Cardiac muscle cell (in vitro differentiated cells and primary cell): ENCODE results near the gene BBS10. TPM values are rescaled to one million over a fixed set of nuclear protein-coding genes. Genes with fewer than 3 reads are reported as not detected.
"Not testable (repeated sequence)": the region's sequence is repeated elsewhere in the genome, so short reads cannot be mapped to it uniquely, and the experiment has no call there.

Source experiments
- DNase-seq, 2 donors: peaks; one replicate each; pipeline versions ENCODE4 v3.0.0 to v3.0.0-alpha.2; 2010 to 2017; ENCODE audit warnings: low read depth in 1 of 2, low spot score in 1 of 2
- H3K27ac ChIP-seq: fragments of 200-600 bp; sonication (generic); 2 replicates; pipeline ENCODE4 v1.5.1; 2016
- H3K27me3 ChIP-seq: fragments of 200-600 bp; sonication (generic); 2 replicates; pipeline ENCODE4 v1.6.0; 2016; ENCODE audit warnings: control low read depth
- H3K36me3 ChIP-seq: fragments of 200-600 bp; sonication (generic); 2 replicates; pipeline ENCODE4 v1.5.1; 2016; ENCODE audit warnings: control low read depth
- H3K4me1 ChIP-seq: fragments of 200-600 bp; sonication (generic); 2 replicates; pipeline ENCODE4 v1.8.1; 2017; ENCODE audit warnings: low read depth, mild to moderate bottlenecking, mixed run types
- H3K4me3 ChIP-seq: fragments of 200-600 bp; sonication (generic); 2 replicates; pipeline ENCODE4 v1.5.1; 2016; ENCODE audit warnings: mild to moderate bottlenecking
- H3K9me3 ChIP-seq: fragments of 200-600 bp; sonication (generic); 2 replicates; pipeline ENCODE4 v1.5.1; 2017; ENCODE audit warnings: low read depth, mild to moderate bottlenecking, control low read depth
- CTCF ChIP-seq: IDR thresholded peaks from 2 replicates; pipeline ENCODE4 v1.5.1; 2012; ENCODE audit warnings: low read depth, mild to moderate bottlenecking, low read length
- polyA plus RNA-seq: library from polyadenylated mRNA; unstranded; fragments of >200 nt; fragmentation: Nextera tagmentation; extraction: Ambion mirVana; gene quantifications from 2 replicates; pipeline ENCODE4 v1.2.1, GENCODE V29; 2016
- total RNA-seq: library from RNA; depleted of rRNA; stranded (reverse); fragments of >200 nt; gene quantifications from 2 replicates; pipeline ENCODE4 v1.2.3, GENCODE V29; 2016

Gene BBS10
- total and polyA plus RNA-seq, 2 experiments from 2014 or later, result 12.8 to 13.7 TPM

GRCh38 chr12:76329606-76330005 is 18.6 kb downstream of the BBS10 start:
- no peaks in the 10 kb centered on the region for H3K4me1 ChIP-seq
- no peak overlapping the region for H3K27ac ChIP-seq
- no peaks in the 10 kb centered on the region for H3K27me3 ChIP-seq
- no peak overlapping the region for H3K4me3 ChIP-seq
- no peaks in the 10 kb centered on the region for H3K36me3 ChIP-seq
- DNase-seq, result no peak
- no peak for TF ChIP-seq CTCF
- no peaks in the 10 kb centered on the region for H3K9me3 ChIP-seq

GRCh38 chr12:76329159-76329558 is 19.1 kb downstream of the BBS10 start:
- TF ChIP-seq CTCF, result no peak
- H3K4me1 ChIP-seq, result no peaks in the 10 kb centered on the region
- H3K27ac ChIP-seq, result no peak overlapping the region
- no peaks in the 10 kb centered on the region for H3K27me3 ChIP-seq
- H3K36me3 ChIP-seq, result no peaks in the 10 kb centered on the region
- H3K9me3 ChIP-seq, result no peaks in the 10 kb centered on the region
- peak in 1 of 2 donors; percentile 87 for DNase-seq
- H3K4me3 ChIP-seq, result no peak overlapping the region

DNA sequence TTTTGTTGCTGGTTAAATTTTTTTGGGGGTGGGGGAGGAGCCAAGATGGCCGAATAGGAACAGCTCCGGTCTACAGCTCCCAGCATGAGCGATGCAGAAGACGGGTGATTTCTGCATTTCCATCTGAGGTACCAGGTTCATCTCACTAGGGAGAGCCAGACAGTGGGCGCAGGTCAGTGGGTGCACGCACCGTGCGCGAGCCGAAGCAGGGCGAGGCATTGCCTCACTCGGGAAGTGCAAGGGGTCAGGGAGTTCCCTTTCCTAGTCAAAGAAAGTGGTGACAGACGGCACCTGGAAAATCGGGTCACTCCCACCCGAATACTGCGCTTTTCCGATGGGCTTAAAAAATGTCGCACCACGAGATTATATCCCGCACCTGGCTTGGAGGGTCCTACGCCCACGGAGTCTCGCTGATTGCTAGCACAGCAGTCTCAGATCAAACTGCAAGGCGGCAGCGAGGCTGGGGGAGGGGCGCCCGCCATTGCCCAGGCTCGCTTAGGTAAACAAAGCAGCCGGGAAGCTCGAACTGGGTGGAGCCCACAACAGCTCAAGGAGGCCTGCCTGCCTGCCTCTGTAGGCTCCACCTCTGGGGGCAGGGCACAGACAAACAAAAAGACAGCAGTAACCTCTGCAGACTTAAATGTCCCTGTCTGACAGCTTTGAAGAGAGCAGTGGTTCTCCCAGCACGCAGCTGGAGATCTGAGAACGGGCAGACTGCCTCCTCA is 28.5 kb downstream of the BBS10 start:
- DNase-seq, H3K9me3 ChIP-seq, H3K27me3 ChIP-seq, H3K36me3 ChIP-seq, H3K27ac ChIP-seq, H3K4me3 ChIP-seq, H3K4me1 ChIP-seq: not testable (repeated sequence)

- H3K4me1 ChIP-seq, result no peaks in the 10 kb centered on the region
- H3K27me3 ChIP-seq, result no peaks in the 10 kb centered on the region
- H3K4me3 ChIP-seq, result no peak overlapping the region
- H3K36me3 ChIP-seq, result no peaks in the 10 kb centered on the region
- no peaks in the 10 kb centered on the region for H3K9me3 ChIP-seq
- no peak for DNase-seq
- TF ChIP-seq CTCF, result no peak
- no peak overlapping the region for H3K27ac ChIP-seq
These were observed 29.2 kb downstream of the BBS10 start for GRCh38 chr12:76318773-76319594.

DNA sequence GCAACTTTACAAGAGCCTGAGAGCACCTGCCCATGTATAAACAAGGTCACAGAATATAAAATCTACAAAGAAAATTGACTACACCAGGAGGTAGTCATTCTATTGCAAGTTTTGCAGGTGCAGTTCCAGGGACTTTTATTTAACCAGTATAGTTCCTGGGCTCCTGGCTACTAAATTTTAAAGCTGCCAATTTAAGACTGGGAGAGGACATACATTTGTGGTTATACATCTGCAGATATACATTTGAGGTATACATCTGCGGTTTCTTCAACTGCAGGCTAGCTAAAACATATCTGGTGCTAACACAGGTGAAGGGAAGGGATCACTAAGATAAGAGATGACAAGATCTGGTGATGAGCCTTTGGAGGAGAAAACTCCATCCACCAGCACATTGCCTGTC is 30.2 kb downstream of the BBS10 start:
- Histone ChIP-seq H3K9me3 (no peaks in the 10 kb centered on the region), H3K4me1 (no peaks in the 10 kb centered on the region), H3K4me3 (no peak overlapping the region), H3K27ac (no peak overlapping the region), H3K27me3 (no peaks in the 10 kb centered on the region), H3K36me3 (no peaks in the 10 kb centered on the region)
- TF ChIP-seq CTCF, result no peak
- no peak for DNase-seq

GRCh38 chr12:76316468-76316867 is 31.7 kb downstream of the BBS10 start:
- Histone ChIP-seq H3K27me3 (no peaks in the 10 kb centered on the region), H3K36me3 (no peaks in the 10 kb centered on the region), H3K27ac (no peak overlapping the region), H3K4me3 (no peak overlapping the region), H3K4me1 (no peaks in the 10 kb centered on the region), H3K9me3 (no peaks in the 10 kb centered on the region)
- no peak for TF ChIP-seq CTCF
- no peak for DNase-seq
